HAP-1 (cell line): ENCODE data around the gene ACAP2.
"Not testable (repeated sequence)": the region's sequence is repeated elsewhere in the genome, so short reads cannot be mapped to it uniquely, and the experiment has no call there.

Source experiments
- DNase-seq, 2 experiments: peaks; one replicate each; pipeline ENCODE4 v3.0.0-alpha.2; 2016 to 2020; ENCODE audit warnings: low spot score in 2 of 2
- H3K27me3 ChIP-seq: fragments of 250-450 bp; sonication (Bioruptor Pico); 2 replicates; pipeline ENCODE4 v1.5.1; 2020; ENCODE audit warnings: low read depth, mild to moderate bottlenecking, moderate library complexity
- H3K36me3 ChIP-seq: fragments of 250-450 bp; sonication (Bioruptor Pico); replicated peaks from 2 replicates; pipeline ENCODE4 v1.5.1; 2020; ENCODE audit warnings: mild to moderate bottlenecking
- H3K4me1 ChIP-seq: fragments of 250-450 bp; sonication (Bioruptor Pico); 2 replicates; pipeline ENCODE4 v1.5.1; 2020; ENCODE audit warnings: mild to moderate bottlenecking
- H3K4me3 ChIP-seq: fragments of 250-450 bp; sonication (Bioruptor Pico); 2 replicates; pipeline ENCODE4 v1.5.1; 2020; ENCODE audit warnings: mild to moderate bottlenecking, moderate library complexity
- H3K9me3 ChIP-seq: fragments of 250-450 bp; sonication (Bioruptor Pico); 2 replicates; pipeline ENCODE4 v1.5.1; 2020; ENCODE audit warnings: mild to moderate bottlenecking, moderate library complexity
- in situ Hi-C: fragments of 300-500 bp; cut with MboI; formaldehyde crosslinking; loops from 3 replicates; pipeline ENCODE4 v1.14.3; 2020; ENCODE audit warnings: low sequenced_read_pairs, inconsistent platforms, mixed read lengths

The ACAP2 gene

GRCh38 chr3:195423818-195424217, 19.0 kb downstream of the ACAP2 start:
- in situ Hi-C loops, result no loop called here
- Histone ChIP-seq H3K9me3 (no peaks in the 10 kb centered on the region), H3K27me3 (no peaks in the 10 kb centered on the region), H3K4me3 (no peak overlapping the region), H3K4me1 (no peaks in the 10 kb centered on the region), H3K36me3 (no peaks in the 10 kb centered on the region)
- no peak for DNase-seq

- in situ Hi-C loops, result no loop called here
- Histone ChIP-seq H3K9me3 (no peaks in the 10 kb centered on the region), H3K4me1 (no peaks in the 10 kb centered on the region), H3K4me3 (no peak overlapping the region), H3K36me3 (no peaks in the 10 kb centered on the region), H3K27me3 (no peaks in the 10 kb centered on the region)
- no peak for DNase-seq
These were observed 21.4 kb downstream of the ACAP2 start for GRCh38 chr3:195421400-195421799.

DNA sequence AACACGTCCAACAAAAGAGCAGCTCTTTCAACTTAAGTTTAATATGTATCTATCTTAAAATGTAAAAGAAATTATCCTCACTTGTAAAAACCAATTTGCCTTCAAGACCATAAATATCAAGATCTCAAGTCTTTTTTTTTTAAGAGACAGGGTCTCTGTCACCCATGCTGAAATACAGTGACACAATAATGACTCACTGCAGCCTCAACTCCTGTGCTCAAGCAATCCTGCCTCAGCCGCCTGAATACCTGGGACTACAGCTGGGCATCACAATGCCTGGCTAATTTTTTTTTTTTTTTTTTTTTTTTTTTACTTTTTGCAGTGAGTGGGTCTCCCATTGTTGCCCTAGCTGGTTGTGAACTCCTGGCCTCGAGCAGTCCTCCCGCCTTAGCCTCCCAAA, 26.0 kb downstream of the ACAP2 start:
- no peak for DNase-seq
- Histone ChIP-seq H3K4me3 (no peak overlapping the region), H3K36me3 (no peaks in the 10 kb centered on the region), H3K27me3 (no peaks in the 10 kb centered on the region), H3K9me3 (no peaks in the 10 kb centered on the region), H3K4me1 (no peaks in the 10 kb centered on the region)
- in situ Hi-C loops, result no loop called here

DNA sequence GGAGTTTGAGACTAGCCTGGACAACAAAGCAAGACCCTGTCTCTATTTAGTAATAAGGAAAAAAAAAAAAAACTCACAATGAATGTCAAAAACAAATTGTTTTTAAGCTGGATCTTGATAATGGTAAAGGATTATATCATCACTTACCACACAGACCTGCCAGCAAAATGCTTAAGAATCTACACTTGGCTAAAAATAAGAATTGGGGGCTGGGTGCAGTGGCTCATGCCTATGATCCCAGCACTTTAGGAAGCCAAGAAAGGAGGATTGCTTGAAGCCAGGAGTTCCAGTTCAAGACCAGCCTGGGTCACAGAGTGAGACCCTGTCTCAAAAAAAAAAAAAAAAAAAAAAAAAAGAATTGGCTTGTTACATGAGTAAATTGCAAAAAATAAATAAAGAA, 31.0 kb downstream of the ACAP2 start:
- Histone ChIP-seq H3K27me3 (no peaks in the 10 kb centered on the region), H3K4me1 (peaks cover 14% of the 10 kb centered on the region), H3K4me3 (no peak overlapping the region), H3K36me3 (no peaks in the 10 kb centered on the region), H3K9me3 (no peaks in the 10 kb centered on the region)
- in situ Hi-C loops, result no loop called here
- no peak for DNase-seq

GRCh38 chr3:195410546-195410945, 32.3 kb downstream of the ACAP2 start:
- Histone ChIP-seq H3K36me3 (no peaks in the 10 kb centered on the region), H3K9me3 (no peaks in the 10 kb centered on the region), H3K4me3 (no peak overlapping the region), H3K4me1 (peaks cover 14% of the 10 kb centered on the region), H3K27me3 (no peaks in the 10 kb centered on the region)
- no peak for DNase-seq
- in situ Hi-C loops, result no loop called here

DNA sequence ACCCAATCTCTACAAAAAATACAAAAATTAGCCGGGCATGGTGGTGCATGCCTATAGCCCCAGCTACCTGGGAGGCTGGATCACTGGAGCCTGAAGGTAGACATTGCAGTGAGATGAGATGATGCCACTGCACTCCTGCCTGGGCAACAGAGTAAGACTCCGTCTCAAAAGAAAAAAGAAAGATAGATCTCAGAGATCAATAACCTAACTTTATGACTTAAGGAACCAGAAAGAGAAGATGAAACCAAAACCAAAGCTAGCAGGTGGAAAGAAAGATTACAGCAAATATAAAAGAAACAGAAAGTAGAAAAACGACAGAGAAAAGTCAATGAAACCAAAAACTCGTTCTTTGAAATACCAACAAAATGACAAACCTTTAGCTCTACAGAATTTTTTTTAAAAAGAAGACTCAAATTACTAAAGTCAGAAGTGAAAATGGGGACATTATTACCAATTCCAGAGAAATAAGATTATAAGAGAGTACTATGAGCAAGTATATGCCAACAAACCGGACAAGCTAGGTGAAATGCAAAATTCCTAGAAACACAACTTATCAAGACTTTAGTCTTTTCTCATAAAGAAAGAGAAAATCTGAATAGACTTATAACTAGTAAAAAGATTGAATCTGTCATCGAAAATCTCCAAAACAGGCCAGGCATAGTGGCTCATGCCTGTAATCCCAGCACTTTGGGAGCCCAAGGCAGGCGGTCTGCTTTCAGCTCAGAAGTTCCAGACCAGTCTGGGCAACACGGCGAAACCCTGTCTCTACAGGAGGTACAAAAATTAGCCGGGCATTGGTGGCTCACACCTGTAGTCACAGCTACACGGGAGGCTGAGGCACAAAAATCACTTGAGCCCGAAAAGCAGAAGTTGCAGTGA, 35.0 kb downstream of the ACAP2 start:
- H3K36me3 ChIP-seq, result no peaks in the 10 kb centered on the region
- H3K9me3 ChIP-seq, result no peaks in the 10 kb centered on the region
- in situ Hi-C loops, result no loop called here
- peaks cover 14% of the 10 kb centered on the region for H3K4me1 ChIP-seq
- no peaks in the 10 kb centered on the region for H3K27me3 ChIP-seq
- no peak for DNase-seq
- no peak overlapping the region for H3K4me3 ChIP-seq

DNA sequence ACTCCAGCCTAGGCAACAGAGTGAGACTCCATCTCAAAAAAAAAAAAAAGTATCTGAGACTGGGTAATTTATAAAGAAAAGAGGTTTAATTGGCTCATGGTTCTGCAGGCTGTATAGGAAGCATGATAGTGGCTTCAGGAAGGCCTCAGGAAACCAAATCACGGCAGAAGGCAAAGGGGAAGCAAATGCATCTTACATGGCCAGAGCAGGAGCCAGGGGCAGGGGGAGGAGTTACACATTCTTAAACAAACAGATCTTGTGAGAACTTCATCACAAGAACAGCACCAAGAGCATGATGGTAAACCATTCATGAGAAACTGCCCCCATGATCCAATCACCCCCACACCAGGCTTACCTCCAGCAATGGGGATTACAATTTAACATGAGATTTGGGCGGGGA, 37.2 kb downstream of the ACAP2 start:
- in situ Hi-C loops, result no loop called here
- H3K27me3 ChIP-seq, result no peaks in the 10 kb centered on the region
- peaks cover 10% of the 10 kb centered on the region for H3K4me1 ChIP-seq
- no peaks in the 10 kb centered on the region for H3K9me3 ChIP-seq
- DNase-seq, result no peak
- H3K36me3 ChIP-seq, result no peaks in the 10 kb centered on the region
- no peak overlapping the region for H3K4me3 ChIP-seq

GRCh38 chr3:195403841-195404408, 38.9 kb downstream of the ACAP2 start:
- in situ Hi-C loops, result no loop called here
- no peak overlapping the region for H3K4me3 ChIP-seq
- H3K36me3 ChIP-seq, result no peaks in the 10 kb centered on the region
- peaks cover 5% of the 10 kb centered on the region; the same call in 1 of the 2 replicates for H3K4me1 ChIP-seq
- no peaks in the 10 kb centered on the region for H3K27me3 ChIP-seq
- no peaks in the 10 kb centered on the region for H3K9me3 ChIP-seq
- no peak for DNase-seq

DNA sequence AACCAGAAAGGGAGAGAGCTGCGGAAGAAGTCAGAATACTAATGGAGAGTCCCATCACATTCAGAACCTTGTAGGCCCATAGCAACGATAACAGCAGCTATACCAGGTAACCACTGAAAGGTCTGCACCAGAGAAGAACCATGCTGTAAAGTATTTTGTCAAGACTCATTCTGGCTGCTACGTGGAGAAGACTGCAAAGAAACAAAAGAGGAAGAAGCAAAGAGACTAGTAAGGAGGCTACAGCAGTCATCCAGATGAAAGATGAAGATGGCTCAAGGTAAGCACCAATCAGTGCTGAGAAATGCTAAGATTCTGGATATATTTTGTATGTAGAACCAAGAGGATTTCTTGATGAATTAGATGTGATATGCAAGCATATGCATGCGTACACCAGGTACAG, 39.6 kb downstream of the ACAP2 start:
- DNase-seq, result no peak
- no peaks in the 10 kb centered on the region; the same call in 1 of the 2 replicates for H3K4me1 ChIP-seq
- no peaks in the 10 kb centered on the region for H3K36me3 ChIP-seq
- no peaks in the 10 kb centered on the region for H3K9me3 ChIP-seq
- no peak overlapping the region for H3K4me3 ChIP-seq
- in situ Hi-C loops, result no loop called here
- H3K27me3 ChIP-seq, result no peaks in the 10 kb centered on the region

DNA sequence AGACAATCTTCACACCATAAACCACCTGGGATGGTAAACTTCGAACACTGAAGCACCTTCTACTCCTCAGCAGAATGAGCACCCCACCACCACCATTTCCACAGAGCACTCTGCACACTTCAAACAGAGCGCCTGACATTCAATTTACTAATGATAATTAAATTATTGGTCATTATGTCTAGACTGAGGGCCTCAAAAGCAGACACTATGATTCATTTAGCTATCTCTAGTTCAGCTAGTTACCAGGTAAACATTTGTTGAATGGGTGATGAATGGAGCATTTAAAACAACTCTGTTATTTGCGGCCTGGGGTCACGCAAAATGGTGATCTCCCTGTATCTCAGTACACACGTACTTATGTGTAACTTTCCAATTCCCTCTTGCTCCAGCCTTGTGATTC, 40.9 kb downstream of the ACAP2 start:
- Histone ChIP-seq H3K9me3 (no peaks in the 10 kb centered on the region), H3K27me3 (no peaks in the 10 kb centered on the region), H3K4me3 (no peak overlapping the region), H3K36me3 (no peaks in the 10 kb centered on the region), H3K4me1 (peaks cover 11% of the 10 kb centered on the region)
- DNase-seq, result no peak
- in situ Hi-C loops, result no loop called here

DNA sequence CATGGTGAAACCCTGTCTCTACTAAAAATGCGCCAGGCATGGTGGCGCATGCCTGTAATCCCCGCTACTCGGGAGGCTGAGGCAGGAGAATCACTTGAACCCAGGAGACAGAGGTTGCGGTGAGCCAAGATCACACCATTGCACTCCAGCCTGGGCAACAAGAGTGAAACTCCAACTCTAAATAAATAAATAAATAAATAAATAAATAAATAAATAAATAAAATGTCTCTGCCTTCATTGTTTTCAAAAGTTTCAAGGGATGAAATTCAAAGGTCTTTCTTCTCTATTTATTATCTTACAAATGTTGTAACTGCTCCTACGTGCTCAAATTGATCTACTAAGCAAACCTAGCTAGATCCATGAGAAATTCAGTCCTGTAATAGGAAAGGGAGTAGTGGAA, 44.4 kb downstream of the ACAP2 start:
- H3K4me1 ChIP-seq, result peaks cover 11% of the 10 kb centered on the region

DNA sequence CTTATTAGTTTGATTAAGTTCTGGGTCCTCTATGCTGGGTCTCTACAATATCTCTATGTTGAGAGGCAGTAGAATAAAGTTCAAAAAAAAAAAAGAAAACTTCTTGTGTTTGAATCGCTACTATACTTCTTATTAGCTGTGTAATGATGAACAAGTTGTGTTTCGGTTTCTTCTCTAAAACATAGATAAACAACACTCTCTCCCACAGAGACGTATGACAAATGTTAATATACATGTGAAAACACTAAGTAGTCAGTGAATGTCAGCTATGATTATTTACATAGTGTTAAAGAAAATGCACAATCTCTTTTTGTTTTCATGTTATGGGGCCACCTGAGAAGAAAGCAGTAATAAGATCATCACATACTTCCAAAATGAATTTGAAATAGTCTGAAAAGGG, 45.3 kb downstream of the ACAP2 start:
- no peaks in the 10 kb centered on the region for H3K9me3 ChIP-seq
- H3K4me3 ChIP-seq, result no peak overlapping the region
- DNase-seq, result peak in 1 of 2 experiments; percentile 36
- peaks cover 11% of the 10 kb centered on the region for H3K4me1 ChIP-seq
- H3K27me3 ChIP-seq, result no peaks in the 10 kb centered on the region
- H3K36me3 ChIP-seq, result no peaks in the 10 kb centered on the region
- in situ Hi-C loops, result no loop called here

More for the DNA sequence above, 44.4 kb downstream of the ACAP2 start:
- H3K4me3 ChIP-seq, in situ Hi-C loops, H3K36me3 ChIP-seq, H3K9me3 ChIP-seq, DNase-seq, H3K27me3 ChIP-seq: not testable (repeated sequence)

- in situ Hi-C loops, result no loop called here
- Histone ChIP-seq H3K4me3 (no peak overlapping the region), H3K36me3 (no peaks in the 10 kb centered on the region), H3K4me1 (peaks cover 11% of the 10 kb centered on the region), H3K27me3 (no peaks in the 10 kb centered on the region), H3K9me3 (no peaks in the 10 kb centered on the region)
- no peak for DNase-seq
These were observed 47.5 kb downstream of the ACAP2 start for GRCh38 chr3:195395208-195395816.

DNA sequence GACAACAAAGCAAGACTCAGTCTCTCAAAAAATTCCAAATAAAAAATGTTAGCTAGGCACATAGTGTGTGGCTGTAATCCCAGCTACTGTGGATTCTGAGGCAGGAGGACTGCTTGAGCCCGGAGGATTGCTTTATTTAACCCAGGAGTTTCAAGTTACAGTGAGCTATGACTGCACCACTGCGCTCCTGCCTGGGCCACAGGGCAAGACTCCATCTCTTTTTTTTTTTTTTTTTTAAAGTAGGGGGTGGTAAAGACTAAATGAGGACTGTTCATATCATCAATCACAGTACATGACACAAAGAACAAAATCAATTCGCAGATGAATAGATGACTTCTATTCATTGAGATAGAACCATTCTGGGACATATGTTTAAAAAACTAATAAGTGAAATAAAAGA, 48.1 kb downstream of the ACAP2 start:
- H3K4me1 ChIP-seq, result peaks cover 11% of the 10 kb centered on the region
- H3K27me3 ChIP-seq, result no peaks in the 10 kb centered on the region
- in situ Hi-C loops, result no loop called here
- no peaks in the 10 kb centered on the region for H3K9me3 ChIP-seq
- DNase-seq, result no peak
- no peaks in the 10 kb centered on the region for H3K36me3 ChIP-seq
- no peak overlapping the region for H3K4me3 ChIP-seq
